HG03159 (cell line): Measurements from ENCODE around the gene ZNF268.

Source experiments
- ATAC-seq: cut with Tn5 transposase; IDR thresholded peaks from one replicate; pipeline ENCODE4 v1.9.1; 2021; ENCODE audit warnings: mild to moderate bottlenecking, moderate library complexity; ENCODE audit not compliant: unreplicated experiment

ZNF268 gene

GRCh38 chr12:133181238-133181959 is at the start of gene ZNF268:
TSS of gene ZNF268 (plus strand) at chr12:133181495. CDS start at chr12:133181998, 503 bp downstream.
- ATAC-seq: peak; percentile 89

- ATAC-seq: no peak
Measured at GRCh38 chr12:133135747-133136146, 45.5 kb upstream of the ZNF268 start.

DNA sequence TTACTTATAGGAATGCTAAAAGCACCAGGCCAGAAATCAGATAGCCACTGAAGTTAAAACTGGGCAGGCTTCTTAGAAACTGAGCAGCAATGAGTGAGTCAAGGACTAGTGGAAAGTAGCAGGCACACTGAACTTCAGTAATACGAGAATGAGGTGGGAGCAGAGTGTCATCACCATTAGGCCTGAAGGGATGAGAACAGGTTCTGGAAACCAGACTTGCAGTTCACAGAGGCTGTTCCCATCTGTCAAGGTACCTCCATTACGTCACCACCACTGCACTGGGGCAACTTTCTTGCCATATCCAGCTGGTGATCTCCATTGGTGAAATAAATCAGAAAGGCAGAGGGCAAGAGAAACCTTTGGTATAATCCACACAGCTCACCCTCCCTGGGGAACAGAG is 35.3 kb upstream of the ZNF268 start:
- ATAC-seq: no peak

DNA sequence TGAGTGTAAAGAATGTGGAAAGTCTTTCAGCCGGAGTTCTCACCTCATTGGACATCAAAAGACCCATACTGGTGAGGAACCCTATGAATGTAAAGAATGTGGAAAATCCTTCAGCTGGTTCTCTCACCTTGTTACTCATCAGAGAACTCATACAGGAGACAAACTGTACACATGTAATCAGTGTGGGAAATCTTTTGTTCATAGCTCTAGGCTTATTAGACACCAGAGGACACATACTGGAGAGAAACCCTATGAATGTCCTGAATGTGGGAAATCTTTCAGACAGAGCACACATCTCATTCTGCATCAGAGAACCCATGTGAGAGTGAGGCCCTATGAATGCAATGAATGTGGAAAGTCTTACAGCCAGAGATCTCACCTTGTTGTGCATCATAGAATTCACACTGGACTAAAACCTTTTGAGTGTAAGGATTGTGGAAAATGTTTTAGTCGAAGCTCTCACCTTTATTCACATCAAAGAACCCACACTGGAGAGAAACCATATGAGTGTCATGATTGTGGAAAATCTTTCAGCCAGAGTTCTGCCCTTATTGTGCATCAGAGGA is 25.1 kb upstream of the ZNF268 start:
- ATAC-seq: no peak

DNA sequence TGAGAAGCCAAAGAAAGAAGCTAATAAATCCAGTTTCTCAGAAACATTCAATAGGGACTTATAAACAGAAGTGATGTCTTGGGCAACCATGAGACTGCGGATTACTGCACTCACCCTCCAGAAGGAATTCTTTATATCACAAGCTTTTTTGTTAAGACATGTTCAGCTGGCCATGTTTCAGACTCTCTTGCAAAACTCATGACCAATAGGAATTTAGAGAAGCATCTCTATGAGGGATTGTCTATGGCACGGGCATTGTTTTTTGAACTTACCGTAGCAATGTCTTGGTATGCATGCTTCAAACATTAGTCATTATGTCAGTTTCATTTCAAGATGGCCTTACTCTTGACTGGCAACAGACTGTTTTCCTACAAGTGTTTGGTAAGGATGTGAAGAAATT is 15.5 kb upstream of the ZNF268 start:
- ATAC-seq: no peak

DNA sequence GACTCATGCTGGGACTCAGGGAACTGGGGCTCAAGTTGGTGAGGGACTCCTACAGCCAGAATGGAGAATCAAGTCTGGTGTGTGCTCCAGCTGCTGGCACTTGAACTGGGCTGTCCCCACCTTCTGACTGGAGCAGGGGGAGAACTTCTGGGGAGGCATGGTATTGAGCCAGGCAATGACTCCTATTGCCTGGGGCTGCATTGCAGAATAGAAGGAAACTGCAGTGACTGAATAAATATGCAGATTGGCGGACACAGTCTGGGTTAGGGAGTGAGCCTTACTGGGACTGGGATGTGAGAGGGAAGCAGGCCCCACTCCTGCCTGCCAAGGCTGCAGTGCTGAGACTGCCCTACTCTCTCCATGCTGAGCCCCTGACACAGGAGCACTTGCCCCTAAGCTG is 8.8 kb upstream of the ZNF268 start:
- no peak for ATAC-seq

DNA sequence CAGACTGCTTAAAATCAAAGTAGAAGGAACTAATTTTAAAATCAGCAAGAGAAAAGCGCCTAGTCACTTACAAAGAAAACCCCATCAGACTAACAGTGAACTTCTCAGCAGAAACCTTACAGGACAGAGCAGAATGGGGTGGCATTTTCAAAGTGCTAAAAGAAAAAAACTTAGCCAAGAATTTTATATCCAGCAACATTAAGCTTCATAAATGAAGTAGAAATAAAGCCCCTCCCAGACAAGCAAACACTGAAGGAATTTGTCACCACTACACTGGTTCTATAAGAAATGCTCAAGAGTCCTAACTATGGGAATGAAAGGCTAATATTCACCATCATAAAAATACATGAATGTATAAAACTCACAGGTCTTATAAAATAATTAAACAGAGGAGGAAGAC is 6.4 kb upstream of the ZNF268 start:
- no peak for ATAC-seq

DNA sequence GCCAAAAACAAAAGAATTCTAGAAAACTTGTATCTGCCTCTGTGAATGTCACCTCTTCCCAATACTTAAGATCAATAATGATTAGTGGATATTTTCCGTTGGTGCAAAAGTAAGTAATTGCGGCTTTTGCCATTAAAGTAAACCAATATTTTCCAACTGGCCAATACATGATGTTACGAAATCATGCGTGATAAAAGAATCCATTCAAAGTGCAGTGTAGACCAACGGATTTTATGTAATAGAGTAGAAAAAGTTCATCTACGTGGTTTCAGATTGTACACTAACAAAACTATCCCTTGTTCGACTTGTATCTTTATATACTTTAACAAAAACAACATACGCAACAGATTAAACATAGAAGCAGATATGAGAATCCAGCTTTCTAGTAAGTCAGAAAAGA is 626 bp upstream of the ZNF268 start:
- ATAC-seq: no peak

DNA sequence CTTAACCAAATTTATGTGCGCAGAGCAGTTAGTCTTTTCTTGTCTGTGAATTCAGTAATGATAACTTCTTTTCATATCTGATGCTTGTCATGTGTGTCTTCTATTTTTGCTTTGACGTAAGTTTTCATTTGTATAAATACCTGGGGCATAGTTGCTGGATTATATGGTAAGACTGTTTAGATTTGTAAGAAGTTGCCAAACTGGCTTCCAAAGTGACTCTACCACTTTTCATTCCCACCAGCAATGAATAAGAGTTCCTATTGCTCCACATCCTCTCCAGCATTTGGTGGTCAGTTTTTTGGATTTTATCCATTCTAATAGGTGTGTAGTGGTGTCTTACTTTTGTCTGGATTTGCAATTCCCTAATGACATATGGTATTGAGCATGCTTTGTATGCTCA is 8.9 kb downstream of the ZNF268 start:
- ATAC-seq: no peak

GRCh38 chr12:133192847-133193246 is 11.6 kb downstream of the ZNF268 start:
- ATAC-seq: no peak

GRCh38 chr12:133201888-133202287 is 20.6 kb downstream of the ZNF268 start:
- no peak for ATAC-seq

GRCh38 chr12:133202493-133203343 is 21.4 kb downstream of the ZNF268 start:
- no peak for ATAC-seq

- no peak for ATAC-seq
Measured at GRCh38 chr12:133203344-133204263, 22.3 kb downstream of the ZNF268 start.

DNA sequence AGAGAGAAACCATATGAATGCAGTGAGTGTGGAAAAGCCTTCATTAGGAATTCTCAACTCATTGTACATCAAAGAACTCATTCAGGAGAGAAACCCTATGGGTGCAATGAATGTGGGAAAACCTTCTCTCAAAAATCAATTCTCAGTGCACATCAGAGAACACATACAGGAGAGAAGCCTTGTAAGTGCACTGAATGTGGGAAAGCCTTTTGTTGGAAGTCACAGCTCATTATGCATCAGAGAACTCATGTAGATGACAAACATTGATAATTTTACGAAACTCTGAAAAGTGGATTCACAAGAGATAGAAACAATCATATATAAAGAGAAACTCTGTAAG is 22.9 kb downstream of the ZNF268 start:
- ATAC-seq: no peak

- no peak for ATAC-seq
Measured at GRCh38 chr12:133206390-133206789, 25.1 kb downstream of the ZNF268 start.

DNA sequence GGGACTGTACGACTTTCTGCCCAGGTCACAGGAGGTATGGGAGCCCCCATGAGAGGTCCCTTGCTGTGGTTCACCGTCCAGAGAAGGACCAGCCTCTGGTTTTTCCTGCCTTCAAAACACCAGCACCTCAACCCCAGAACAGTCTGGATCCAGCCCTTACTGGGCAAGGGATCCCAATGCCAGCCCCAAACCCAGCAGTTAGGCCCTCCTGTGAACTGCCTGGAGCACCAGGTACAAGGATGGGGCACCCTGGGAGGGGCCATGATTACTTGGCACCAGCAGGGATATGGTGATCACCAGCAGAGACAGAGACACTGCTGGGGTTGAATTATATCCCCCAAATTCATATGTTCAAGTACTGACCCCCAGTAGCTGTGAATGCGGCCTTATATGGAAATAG is 34.4 kb downstream of the ZNF268 start:
- ATAC-seq: no peak

- ATAC-seq: no peak
Measured at GRCh38 chr12:133217219-133217618, 35.9 kb downstream of the ZNF268 start.

DNA sequence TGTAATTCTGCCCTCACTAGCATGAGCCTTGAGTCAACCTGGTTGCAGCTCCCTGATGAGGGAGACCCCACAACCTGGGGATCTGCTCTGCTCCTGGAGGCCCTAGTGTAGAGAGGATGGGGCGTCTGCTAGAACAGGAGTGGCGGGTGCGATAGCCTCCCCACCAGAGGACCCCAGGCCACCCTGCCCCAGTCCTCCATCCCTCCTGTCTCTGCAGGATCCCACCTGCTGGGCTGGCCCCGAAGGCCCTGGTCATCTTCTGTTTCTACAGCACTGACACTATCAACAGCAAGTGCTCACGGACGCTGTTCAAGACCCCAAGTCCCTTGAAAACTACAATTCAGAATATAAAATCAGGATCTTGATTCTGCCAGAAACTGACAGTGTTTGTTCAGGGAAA is 39.2 kb downstream of the ZNF268 start:
- no peak for ATAC-seq

DNA sequence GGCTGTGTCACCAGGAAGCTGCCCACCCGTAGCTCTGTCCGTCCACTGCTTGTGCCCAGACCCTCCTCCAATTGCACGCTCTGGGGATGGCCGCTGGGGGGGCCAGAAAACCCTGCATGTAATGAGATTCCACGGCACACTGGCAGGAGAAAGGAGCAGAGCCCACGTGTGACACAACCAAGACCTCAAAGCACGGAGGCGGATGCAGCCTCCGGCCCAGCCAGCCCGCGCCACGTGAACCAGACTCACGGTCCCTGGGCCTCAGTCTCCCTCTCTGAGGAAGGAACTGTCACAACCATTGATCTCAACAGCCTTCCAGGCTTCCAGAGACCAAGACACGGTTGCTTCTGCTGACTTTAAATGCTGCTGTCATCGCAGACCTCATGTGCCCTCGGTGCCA is 39.9 kb downstream of the ZNF268 start:
- no peak for ATAC-seq

GRCh38 chr12:133222211-133222610 is 40.9 kb downstream of the ZNF268 start:
- no peak for ATAC-seq

GRCh38 chr12:133225527-133225926 is 44.2 kb downstream of the ZNF268 start:
- no peak for ATAC-seq
